Activated CD4-positive, CD25-positive, alpha-beta regulatory T cell (primary cell): ENCODE data around the gene RND3.

ENCODE experiments used
- DNase-seq, 4 experiments: peaks; one replicate each; lab custom pipeline; 2025; lab: John Stamatoyannopoulos, UW

RND3 gene, protein sequence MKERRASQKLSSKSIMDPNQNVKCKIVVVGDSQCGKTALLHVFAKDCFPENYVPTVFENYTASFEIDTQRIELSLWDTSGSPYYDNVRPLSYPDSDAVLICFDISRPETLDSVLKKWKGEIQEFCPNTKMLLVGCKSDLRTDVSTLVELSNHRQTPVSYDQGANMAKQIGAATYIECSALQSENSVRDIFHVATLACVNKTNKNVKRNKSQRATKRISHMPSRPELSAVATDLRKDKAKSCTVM

GRCh38 chr2:150487537-150488429, at the start of gene RND3:
TSS of gene RND3 (minus strand) at chr2:150487667. CDS start at chr2:150487417, 250 bp downstream.
- no peak for DNase-seq

DNA sequence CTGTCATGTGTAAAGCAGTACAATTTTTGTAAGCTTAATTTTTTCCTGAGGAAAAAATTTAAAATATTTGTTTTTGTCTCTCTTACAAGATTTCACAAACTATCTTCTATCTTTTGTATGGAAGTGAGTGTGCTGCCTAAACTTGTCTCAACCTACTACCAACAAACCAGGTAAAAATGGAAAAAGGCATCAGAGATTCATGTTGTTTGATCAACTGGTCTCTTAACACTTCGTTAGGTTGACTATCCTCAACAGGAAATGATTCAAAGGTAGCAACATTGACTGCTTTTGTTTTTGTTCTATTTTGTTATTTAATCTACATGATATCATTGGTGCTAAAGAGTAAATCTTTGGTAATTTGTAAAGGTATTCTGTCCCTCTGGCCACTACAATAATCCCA, 47.7 kb upstream of the RND3 start:
- DNase-seq: no peak

- no peak for DNase-seq
These were observed 45.4 kb upstream of the RND3 start for GRCh38 chr2:150532879-150533278.

- no peak for DNase-seq
These were observed 44.6 kb upstream of the RND3 start for GRCh38 chr2:150532020-150532419.

- no peak for DNase-seq
These were observed 44.1 kb upstream of the RND3 start for GRCh38 chr2:150531591-150531990.

DNA sequence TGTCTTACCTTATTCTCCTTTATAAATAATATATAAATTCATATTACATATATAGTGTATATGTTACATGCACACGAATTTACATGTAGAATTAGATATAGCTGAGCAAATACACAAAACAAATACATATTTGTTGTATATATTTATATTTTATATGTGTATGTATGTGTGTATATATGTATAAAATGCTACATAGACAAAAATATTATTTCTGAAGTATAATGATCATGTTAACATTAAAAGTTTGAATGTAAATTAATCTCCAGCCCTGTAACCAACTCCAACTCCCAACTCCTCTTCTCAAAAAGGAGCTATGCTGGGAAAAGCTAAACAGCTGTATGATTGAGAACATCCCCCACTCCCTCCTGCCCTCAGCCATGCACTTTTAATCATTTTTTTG, 42.7 kb upstream of the RND3 start:
- no peak for DNase-seq

DNA sequence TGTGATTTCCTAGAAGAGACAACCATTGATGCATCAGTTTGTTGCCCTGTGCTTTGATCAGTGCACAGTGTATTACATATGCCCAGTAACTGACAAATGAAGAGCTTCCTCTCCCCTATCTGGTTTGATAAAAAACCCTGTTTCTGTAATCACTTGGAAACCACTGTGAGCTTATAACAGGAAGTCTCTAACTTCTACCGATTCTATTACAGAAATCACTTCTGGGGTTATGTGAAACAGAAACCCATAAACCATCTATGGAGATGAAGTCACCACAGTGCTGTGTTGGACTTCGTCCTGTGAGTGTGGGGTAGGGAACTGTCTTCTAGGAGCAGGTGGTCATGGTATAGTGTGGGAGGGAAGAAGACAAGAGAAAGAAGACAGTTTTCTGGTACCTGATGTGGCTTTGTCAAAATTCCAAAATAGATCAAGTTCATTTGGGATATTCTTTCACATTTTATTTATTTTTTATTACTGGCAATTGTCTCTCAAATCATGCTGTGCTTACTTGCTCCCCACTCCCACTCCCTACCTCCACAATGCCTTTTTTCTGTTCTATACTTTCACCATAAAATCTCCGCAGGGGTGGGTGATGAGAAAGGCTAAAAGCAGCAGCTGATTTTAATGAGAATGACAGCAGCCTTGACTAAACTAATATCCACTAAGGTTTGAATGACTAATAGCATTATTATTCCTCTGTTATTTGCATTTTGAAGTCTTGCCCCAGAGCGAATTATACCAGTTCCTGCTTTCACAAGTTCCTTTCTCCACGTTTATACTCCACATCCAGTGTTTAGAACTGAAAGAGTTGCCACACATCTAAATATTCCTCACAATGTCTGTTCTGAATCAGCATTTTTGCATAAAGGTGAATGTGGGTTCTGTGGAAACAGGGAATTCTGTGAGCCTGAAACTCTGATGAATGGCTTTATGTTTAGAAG, 41.7 kb upstream of the RND3 start:
- DNase-seq: no peak

DNA sequence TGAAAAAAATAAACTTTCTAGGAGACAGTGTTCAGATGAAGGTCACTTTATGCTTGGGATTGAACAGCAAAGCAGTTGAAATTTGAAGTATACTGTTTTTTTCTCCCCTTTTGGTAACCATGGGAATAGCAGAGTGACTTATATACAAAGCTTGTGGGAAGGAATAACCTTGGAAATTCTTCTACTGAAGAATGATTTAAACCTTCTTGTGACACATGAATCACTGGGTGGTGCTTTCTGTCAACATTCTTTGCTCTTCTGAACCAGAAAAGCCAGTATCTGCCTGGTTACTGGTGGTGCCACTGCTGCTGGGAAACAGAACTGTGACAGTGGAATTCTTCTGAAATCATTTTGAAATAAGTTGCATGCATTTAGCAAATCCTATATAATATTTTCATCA, 39.4 kb upstream of the RND3 start:
- no peak for DNase-seq

DNA sequence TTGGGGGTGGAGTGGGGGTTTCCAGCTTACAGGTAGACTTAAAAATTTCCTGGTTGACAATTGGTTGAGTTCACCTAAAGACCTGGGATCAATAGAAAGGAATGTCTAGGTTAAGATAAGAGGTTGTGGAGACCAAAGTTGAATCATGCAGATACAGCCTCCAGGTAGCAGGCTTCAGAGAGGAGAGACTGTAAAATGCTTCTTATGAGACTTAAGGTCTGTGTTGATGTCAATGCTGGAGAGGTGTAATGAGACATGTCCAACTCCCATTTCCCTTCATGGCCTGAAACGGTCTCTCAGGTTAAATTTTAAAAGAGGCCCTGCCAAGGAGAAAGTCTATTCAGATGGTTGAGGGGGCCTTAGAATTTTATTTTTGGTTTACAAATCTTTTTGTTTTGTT, 38.5 kb upstream of the RND3 start:
- no peak for DNase-seq

DNA sequence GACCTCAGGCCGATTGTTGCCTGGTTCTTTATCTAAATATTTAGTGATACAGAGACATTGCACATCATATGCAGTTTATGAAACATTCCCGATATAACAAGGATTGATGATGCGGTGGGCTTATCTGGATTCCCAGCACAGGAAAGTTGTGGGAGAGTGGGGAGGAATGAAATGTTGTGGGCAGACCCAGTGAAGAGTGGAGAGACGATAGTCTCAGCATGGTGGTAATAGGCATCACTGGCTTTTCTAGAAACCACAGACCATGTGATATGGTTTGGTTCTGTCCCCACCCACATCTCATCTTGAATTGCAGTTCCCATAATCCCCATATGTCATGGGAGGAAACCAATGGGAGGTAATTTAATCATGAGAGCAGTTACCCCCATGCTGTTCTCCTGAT, 34.8 kb upstream of the RND3 start:
- no peak for DNase-seq

DNA sequence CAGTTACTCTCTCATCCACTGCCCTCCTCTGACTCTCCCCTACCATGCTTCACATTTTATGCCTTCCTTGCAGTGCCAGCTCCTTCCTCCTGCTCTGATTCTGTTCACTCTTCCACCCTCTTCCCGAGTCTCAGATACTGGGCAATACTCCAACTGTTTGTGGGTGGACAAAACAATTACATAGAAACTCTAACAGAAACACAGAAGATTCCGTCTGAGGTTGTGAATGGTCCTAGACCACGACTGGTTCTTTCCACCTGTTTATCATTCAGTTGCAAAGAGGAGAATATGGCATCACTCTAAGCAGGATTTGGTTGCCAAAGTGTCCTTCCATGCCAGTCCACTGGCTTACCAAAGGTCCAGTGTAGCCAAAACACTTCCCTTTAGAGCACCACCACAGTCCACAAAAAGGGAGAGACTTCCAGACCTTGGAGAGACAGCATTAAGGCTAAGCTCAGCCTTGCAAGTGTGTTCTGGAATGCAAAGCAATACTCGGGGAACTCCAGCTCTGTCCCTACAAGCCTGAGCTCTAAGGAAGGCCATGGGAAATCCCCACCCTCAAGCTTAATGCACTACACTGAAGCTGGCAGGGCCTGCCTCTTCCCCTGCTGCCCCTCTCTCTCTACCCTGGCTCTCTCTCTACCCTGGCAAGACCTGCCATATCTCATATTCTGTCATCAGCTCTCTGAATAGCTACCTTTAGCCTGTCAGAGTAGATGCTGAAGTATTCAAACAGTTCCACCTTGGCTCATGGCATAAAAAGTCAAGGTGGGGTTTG, 33.6 kb upstream of the RND3 start:
- DNase-seq: no peak

GRCh38 chr2:150520033-150520432, 32.6 kb upstream of the RND3 start:
- no peak for DNase-seq

- no peak for DNase-seq
These were observed 30.6 kb upstream of the RND3 start for GRCh38 chr2:150517951-150518680.

GRCh38 chr2:150513647-150514046, 26.2 kb upstream of the RND3 start:
- DNase-seq: no peak

DNA sequence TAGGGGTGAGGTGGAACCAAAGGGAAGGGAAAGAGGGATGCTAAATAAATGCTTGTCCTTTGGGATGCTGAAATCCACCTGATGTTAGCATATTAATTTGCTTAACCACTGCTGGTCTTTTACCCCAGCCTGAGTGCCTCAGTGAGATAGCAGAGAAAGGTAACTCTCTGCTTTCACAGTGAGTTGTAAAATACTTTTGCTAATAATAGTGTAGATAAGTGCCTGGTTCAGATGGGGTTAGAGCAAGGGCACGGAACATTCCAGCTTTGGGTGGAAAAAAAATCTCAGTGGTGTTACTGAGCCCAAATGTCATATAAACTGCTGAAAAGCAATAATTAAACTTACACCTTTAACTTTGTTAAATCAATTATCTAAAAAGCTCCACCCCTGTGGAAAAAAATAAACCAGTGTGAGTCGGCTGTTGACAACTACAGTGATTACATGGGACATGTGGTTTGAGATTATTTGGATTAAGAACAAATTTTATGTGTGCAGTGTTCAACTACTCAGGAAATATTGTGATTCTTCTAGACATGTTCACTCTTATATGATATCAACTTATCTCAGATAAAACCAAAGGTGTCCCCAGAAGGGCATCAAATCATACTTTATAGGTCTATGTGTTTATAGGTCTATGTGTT, 21.1 kb upstream of the RND3 start:
- no peak for DNase-seq

- DNase-seq: no peak
These were observed 19.6 kb upstream of the RND3 start for GRCh38 chr2:150507071-150507470.

GRCh38 chr2:150505178-150505577, 17.7 kb upstream of the RND3 start:
- DNase-seq: no peak

DNA sequence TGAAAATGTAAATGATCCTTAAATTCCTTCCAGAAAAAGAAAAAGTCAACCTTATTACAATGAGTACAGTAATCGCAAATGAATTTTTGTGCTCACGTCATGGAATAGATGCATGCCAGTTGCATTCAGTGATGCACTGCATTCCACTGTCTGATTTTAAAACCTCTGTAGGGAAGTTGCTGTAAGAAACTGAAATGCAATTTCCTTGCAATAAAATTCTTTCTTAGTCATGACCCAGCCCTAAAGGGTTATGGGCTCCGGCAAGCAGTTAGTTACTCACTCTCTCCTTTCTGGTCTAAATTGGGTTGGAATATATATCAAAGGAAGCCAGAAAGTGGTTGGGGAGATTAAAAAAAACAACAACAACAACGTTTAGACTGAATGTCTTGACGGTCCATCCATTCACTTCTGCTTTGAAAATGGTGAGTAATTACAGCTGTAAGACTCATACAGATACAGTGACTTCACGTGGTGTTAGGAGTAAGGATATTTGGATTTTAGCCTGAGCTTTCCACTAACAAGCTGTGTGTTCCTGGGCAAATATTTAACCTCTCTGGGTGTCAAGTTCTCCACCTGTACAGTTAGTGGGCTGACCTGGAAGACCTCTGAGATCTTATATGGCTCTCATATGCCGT, 8.6 kb upstream of the RND3 start:
- no peak for DNase-seq

DNA sequence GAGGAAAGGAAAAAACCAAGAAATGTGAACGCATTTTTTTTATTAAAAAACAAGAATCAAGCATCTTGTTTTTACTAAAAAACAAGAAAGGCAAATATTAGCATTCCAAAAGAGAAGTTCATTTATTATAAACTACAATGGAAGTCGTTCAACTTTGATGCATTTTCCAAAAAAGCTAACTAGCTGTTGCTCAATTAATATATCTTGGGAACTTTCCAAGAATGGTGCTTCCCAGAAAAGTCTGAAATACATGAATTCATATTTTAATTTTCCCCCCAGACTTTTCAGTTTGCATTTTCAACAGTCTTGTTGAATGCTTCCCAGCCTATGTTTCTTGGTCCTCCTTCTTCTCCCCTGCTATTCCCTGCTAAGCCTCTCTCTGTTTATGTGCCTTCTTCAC, 7.5 kb upstream of the RND3 start:
- no peak for DNase-seq
